ENCODE measurements around the gene AMBP. TPM values are rescaled to one million over a fixed set of nuclear protein-coding genes. Genes with fewer than 3 reads are reported as not detected.
A peak's percentile ranks its signal among the peaks of the same experiment; 100 is the strongest.

Gene AMBP
- total and polyA plus RNA-seq, 2 of the 13 experiments (the other 11 are each of a cell fraction or from before 2014, with no cell fraction given), result 1,510 to 2,580 TPM

- TF ChIP-seq MAF1 (CRISPR knock-in tag; IDR thresholded peaks at IDR 0.05; ENCODE audit: borderline replicate concordance), result no peak
- no peak for TF ChIP-seq STAG1 (CRISPR knock-in tag; IDR thresholded peaks at IDR 0.05)
- TF ChIP-seq ZBTB20 (CRISPR knock-in tag; IDR thresholded peaks at IDR 0.05; ENCODE audit: borderline replicate concordance, low read depth), result no peak
- TF ChIP-seq U2AF2 (IDR thresholded peaks at IDR 0.05; ENCODE audit: low read depth, low read length), result no peak
- no peak for TF ChIP-seq KAT7 (CRISPR knock-in tag; IDR thresholded peaks at IDR 0.05; ENCODE audit: borderline replicate concordance)
- TF ChIP-seq SYNCRIP (IDR thresholded peaks at IDR 0.05; ENCODE audit: insufficient read depth, low read depth, low read length), result no peak
- TF ChIP-seq ZNF136 (CRISPR knock-in tag; IDR thresholded peaks at IDR 0.05; ENCODE audit: low read depth), result no peak
- TF ChIP-seq, protein P1, sequence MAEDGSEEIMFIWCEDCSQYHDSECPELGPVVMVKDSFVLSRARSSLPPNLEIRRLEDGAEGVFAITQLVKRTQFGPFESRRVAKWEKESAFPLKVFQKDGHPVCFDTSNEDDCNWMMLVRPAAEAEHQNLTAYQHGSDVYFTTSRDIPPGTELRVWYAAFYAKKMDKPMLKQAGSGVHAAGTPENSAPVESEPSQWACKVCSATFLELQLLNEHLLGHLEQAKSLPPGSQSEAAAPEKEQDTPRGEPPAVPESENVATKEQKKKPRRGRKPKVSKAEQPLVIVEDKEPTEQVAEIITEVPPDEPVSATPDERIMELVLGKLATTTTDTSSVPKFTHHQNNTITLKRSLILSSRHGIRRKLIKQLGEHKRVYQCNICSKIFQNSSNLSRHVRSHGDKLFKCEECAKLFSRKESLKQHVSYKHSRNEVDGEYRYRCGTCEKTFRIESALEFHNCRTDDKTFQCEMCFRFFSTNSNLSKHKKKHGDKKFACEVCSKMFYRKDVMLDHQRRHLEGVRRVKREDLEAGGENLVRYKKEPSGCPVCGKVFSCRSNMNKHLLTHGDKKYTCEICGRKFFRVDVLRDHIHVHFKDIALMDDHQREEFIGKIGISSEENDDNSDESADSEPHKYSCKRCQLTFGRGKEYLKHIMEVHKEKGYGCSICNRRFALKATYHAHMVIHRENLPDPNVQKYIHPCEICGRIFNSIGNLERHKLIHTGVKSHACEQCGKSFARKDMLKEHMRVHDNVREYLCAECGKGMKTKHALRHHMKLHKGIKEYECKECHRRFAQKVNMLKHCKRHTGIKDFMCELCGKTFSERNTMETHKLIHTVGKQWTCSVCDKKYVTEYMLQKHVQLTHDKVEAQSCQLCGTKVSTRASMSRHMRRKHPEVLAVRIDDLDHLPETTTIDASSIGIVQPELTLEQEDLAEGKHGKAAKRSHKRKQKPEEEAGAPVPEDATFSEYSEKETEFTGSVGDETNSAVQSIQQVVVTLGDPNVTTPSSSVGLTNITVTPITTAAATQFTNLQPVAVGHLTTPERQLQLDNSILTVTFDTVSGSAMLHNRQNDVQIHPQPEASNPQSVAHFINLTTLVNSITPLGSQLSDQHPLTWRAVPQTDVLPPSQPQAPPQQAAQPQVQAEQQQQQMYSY (CRISPR knock-in tag; IDR thresholded peaks at IDR 0.05), result no peak
- no peak for TF ChIP-seq PTBP1 (IDR thresholded peaks at IDR 0.05; ENCODE audit: low read depth, low read length, poor library complexity, severe bottlenecking)
- TF ChIP-seq ARID2 (CRISPR knock-in tag; IDR thresholded peaks at IDR 0.05; ENCODE audit: borderline replicate concordance), result peak; percentile 40; the same call in 1 of the 2 replicates
- no peak for TF ChIP-seq ZNF766 (CRISPR knock-in tag; IDR thresholded peaks at IDR 0.05; ENCODE audit: borderline replicate concordance)
- TF ChIP-seq ELF4 (CRISPR knock-in tag; IDR thresholded peaks at IDR 0.05; ENCODE audit: borderline replicate concordance), result no peak
- no peak for TF ChIP-seq CCAR2 (optimal IDR thresholded peaks at IDR 0.05; ENCODE audit: low read depth, low read length)
- TF ChIP-seq ZBTB2 (CRISPR knock-in tag; IDR thresholded peaks at IDR 0.05; ENCODE audit: low read depth), result no peak; the same call in 1 of the 2 replicates
- TF ChIP-seq ZSCAN9 (CRISPR knock-in tag; IDR thresholded peaks at IDR 0.05; ENCODE audit: borderline replicate concordance), result no peak
- TF ChIP-seq, protein P2, sequence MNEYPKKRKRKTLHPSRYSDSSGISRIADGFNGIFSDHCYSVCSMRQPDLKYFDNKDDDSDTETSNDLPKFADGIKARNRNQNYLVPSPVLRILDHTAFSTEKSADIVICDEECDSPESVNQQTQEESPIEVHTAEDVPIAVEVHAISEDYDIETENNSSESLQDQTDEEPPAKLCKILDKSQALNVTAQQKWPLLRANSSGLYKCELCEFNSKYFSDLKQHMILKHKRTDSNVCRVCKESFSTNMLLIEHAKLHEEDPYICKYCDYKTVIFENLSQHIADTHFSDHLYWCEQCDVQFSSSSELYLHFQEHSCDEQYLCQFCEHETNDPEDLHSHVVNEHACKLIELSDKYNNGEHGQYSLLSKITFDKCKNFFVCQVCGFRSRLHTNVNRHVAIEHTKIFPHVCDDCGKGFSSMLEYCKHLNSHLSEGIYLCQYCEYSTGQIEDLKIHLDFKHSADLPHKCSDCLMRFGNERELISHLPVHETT (CRISPR knock-in tag; conservative IDR thresholded peaks at IDR 0.05), result no peak
- TF ChIP-seq HNRNPLL (IDR thresholded peaks at IDR 0.05; ENCODE audit: low read depth, low read length, poor library complexity, severe bottlenecking), result no peak
- TF ChIP-seq ZNF484 (CRISPR knock-in tag; IDR thresholded peaks at IDR 0.05; ENCODE audit: borderline replicate concordance, low read depth), result 0 out of 2 replicates have a peak, but pooled peaks have one; percentile 44
- TF ChIP-seq GATAD2A (CRISPR knock-in tag; IDR thresholded peaks at IDR 0.05), result peak; percentile 19; the same call in 1 of the 2 replicates
- no peak for TF ChIP-seq MED13 (CRISPR knock-in tag; IDR thresholded peaks at IDR 0.05)
- TF ChIP-seq HNF4A (CRISPR knock-in tag; IDR thresholded peaks at IDR 0.05), result no peak
- TF ChIP-seq SMYD3 (CRISPR knock-in tag; IDR thresholded peaks at IDR 0.05), result 0 out of 2 replicates have a peak, but pooled peaks have one; percentile 67
- no peak for TF ChIP-seq ZNF446 (CRISPR knock-in tag; IDR thresholded peaks at IDR 0.05)
- no peak for TF ChIP-seq ZNF34 (CRISPR knock-in tag; IDR thresholded peaks at IDR 0.05; ENCODE audit: borderline replicate concordance)
- no peak for TF ChIP-seq ZNF343 (CRISPR knock-in tag; IDR thresholded peaks at IDR 0.05)
These were observed 18.9 kb downstream of the AMBP start (continued) for GRCh38 chr9:114059047-114059803.
